NOMO-1 treated with dmso at 0.1 percent for 144 hours (cell line): ENCODE results near the gene PTH.

Source experiments
- DNase-seq: peaks from one replicate; lab custom pipeline; 2025; ENCODE audit not compliant: unreplicated experiment; lab: John Stamatoyannopoulos, UW

The PTH gene

DNA sequence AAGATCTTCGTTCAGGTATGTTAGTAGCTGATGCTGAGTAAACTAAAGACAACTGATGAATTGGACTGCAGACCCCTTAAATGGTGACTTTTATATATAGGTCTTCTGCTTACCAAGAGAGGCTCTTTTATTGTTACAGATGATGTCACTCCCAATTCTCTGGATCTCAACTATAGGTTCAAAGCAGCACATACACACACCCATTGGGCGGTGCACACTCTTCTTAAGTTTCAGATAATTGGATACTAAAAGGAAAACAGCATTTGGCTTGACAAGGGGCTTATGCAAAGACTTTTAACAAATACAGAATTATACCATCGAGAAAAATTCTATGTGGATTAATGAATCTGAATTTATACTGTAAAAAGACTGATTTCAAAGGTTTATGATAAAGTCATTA lies at the start of gene PTH:
PTH (minus strand) TSS at position 69 of the 400 bp plus-strand sequence. CDS start 3,142 bp downstream, outside the sequence.
- DNase-seq, result no peak

DNA sequence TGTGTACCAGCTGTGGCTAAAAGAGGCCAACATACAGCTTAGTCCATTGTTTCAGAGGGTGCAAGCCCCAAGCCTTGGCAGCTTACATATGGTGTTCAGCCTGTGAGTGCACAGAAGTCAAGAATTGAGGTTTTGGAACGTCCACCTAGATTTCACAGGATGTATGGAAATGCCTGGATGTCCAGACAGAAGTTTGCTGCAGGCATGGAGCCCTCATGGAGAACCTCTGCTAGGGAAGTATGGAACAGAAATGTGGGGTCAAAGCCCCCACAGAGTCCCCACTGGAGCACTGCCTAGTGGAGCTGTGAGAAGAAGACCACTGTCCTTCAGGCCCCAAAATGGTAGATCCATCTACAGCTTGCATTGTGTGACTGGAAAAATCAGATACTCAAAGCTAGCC lies 42.2 kb upstream of the PTH start:
- no peak for DNase-seq

GRCh38 chr11:13535819-13536218 lies 40.0 kb upstream of the PTH start:
- DNase-seq, result no peak

DNA sequence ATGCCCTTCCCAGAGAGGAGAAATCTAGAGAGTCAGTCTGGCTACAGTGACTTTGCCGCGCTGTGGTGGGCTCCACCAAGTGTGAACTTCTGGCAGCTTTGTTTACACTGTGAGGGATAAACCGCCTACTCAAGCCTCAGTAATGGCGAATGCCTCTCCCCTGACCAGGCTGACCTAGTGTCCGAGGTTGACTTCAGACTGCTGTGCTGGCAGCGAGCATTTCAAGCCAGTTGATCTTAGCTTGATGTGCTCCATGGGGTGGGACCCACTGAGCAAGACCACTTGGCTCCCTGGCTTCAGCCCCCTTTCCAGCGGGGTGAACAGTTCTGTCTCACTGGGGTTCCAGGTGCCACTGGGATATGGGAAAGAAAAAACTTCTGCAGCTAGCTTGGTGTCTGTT lies 38.6 kb upstream of the PTH start:
- DNase-seq, result no peak

- DNase-seq, result no peak
These were observed 29.5 kb upstream of the PTH start for GRCh38 chr11:13525257-13525656.

DNA sequence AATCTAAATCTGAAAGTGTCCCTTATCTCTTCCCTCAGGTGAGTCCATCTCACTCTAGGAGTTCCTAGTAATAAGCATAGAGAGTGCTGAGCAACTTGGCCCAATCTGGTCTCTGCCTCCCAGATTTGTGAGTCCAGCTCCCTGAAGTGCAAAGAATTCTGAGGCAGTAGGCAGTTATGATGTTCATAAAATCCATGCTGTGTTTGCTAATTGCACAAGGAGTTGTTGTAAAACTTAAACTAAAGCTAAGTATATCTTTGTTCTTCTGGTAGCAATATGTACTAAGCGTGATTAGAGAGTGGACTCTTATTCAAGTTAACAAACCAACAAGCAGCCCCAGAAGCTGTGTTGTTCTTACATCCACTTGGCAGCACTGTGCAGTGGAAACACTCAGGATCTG lies 7.6 kb upstream of the PTH start:
- no peak for DNase-seq

GRCh38 chr11:13502492-13502891 lies 6.7 kb upstream of the PTH start:
- no peak for DNase-seq

DNA sequence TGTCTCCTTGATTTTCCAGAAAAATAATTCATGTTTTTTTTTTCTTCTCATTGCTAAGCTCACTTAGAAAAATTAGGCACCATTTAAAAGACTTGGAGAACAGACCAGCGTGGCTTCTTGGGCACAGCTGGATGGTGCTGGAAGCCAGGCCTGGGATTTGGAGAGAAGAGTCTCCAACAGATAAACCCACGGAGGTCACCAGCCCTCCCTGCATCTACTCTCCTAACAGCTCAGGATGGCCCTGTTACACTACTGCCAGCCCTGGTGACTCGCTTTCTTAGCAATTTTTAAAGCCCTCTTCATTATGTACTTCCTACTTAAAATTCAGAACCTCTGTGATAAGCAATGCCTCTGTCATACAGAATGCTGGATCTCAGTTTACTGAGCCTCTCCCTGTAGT lies 1.7 kb downstream of the PTH start:
- no peak for DNase-seq

DNA sequence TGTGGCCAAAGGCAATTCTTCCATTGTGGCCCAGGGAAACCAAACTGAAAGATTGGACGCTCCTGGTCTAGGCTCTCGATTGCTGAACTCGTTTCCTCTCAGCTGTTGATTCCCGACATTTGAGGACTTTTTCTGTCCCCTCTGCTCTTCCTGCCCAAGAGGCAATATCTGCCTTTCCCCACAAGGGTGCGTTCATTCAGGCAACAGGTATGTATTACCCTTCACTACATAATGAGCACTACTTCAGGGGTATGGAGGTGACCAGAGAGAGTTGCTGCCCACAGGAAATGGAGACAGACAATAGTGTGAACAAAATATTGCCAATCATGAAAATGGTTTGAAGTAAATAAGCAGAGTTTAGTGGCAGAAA lies 8.2 kb downstream of the PTH start:
- DNase-seq, result peak; percentile 15

DNA sequence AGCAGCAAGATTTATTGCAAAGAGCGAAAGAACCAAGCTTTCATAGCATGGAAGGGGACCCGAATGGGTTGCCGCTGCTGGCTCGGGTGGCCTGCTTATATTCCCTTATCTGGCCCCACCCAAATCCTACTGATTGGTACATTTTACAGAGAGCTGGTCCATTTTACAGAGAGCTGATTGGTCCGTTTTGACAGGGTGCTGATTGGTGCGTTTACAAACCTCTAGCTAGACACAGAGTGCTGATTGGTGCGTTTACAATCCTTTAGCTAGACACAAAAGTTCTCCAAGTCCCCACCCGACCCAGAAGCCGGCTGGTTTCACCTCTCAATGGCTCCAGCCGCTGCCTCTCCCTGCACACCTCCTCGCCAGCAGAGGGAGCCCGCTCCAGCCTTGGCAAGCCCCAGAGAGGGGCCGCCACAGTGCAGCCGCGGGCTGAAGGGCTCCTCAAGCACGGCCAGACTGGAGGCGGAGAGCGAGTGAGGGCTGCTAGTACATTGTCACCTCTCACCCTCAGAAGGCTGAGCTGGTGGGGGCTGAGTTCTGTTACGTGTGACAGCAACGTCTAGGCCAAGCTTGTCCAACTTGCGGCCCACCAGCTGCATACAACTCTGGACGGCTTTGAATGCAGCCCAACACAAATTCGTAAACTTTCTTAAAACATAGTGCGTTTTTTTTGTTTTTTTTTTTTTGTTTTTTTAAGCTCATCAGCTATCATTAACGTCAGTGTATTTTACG lies 8.7 kb downstream of the PTH start:
- DNase-seq, result peak; percentile 64

DNA sequence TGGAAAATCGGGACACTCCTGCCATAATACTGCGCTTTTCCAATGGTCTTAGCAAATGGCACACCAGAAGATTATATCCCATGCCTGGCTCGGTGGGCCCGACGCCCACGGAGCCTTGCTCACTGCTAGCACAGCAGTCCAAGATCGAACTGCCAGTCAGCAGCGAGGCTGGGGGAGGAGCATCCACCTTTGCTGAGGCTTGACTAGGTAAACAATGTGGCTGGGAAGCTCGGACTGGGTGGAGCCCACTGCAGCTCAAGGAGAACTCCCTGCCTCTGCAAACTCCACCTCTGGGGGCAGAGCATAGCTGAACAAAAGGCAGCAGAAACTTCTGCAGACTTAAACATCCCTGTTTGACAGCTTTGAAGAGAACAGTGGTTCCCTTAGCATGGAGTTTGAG lies 15.6 kb downstream of the PTH start:
- no peak for DNase-seq

- DNase-seq, result no peak
These were observed 16.1 kb downstream of the PTH start for GRCh38 chr11:13479688-13480087.

DNA sequence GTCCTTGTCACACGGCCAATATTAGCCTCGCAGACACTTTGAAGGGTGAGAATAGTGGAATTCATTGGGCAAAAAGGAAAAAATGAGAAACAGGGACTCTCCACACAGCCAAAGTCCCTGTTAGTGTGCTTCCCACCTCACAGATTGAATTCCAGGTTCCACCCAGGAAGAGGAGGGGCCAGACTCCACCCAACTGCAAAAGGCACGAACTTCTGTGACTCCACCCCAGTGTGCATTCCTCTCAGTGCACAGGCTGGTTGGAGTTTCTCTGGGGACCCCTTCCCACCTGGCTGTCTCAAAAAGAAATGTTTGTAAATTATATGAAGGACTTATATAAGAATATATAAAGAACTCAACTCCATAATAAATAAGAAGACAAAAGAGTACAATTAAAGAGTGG lies 20.7 kb downstream of the PTH start:
- no peak for DNase-seq

DNA sequence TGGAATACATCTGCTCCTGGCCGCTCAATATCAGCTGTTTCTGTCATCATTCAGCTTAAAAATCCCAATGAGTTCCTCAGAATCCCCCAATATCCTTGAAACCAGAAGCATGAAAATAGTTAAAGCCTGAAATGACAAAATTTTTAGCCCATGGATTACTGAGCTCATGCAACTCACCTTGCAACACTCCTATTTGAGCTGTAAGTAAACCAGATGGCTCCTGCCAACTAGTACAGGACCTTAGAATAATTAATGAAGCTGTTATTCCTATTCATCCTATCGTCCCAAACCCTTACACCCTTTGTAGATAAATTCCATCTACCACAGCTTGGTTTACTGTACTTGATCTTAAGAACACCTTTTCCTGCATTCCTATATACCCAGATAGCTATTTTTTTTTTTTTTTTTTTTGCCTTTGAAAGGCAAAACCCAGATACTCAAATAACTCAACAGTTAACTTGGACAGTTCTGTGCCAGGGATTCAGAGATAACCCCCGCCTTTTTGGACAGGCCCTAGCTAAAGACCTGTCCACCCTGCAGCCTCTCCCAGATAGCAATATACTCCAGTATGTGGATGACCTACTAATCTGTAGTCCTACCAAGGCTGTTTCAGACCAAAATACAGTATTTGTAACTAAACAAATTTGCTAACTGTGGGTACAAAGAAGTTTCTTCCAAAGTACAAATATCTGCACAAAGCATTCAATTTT lies 22.6 kb downstream of the PTH start:
- no peak for DNase-seq

- DNase-seq, result no peak
These were observed 27.0 kb downstream of the PTH start for GRCh38 chr11:13468750-13469149.

- no peak for DNase-seq
These were observed 29.9 kb downstream of the PTH start for GRCh38 chr11:13465909-13466371.

- DNase-seq, result no peak
These were observed 32.0 kb downstream of the PTH start for GRCh38 chr11:13463779-13464290.

- DNase-seq, result peak; percentile 91
These were observed 32.7 kb downstream of the PTH start, which contains the start of gene BTBD10 for GRCh38 chr11:13462901-13463778. Gene BTBD10 (minus strand): TSS chr11:13463222. CDS start chr11:13445124, 18,098 bp downstream.

- peak; percentile 40 for DNase-seq
These were observed 33.4 kb downstream of the PTH start for GRCh38 chr11:13462311-13462900.

GRCh38 chr11:13461291-13461690 lies 34.5 kb downstream of the PTH start:
- DNase-seq, result no peak

DNA sequence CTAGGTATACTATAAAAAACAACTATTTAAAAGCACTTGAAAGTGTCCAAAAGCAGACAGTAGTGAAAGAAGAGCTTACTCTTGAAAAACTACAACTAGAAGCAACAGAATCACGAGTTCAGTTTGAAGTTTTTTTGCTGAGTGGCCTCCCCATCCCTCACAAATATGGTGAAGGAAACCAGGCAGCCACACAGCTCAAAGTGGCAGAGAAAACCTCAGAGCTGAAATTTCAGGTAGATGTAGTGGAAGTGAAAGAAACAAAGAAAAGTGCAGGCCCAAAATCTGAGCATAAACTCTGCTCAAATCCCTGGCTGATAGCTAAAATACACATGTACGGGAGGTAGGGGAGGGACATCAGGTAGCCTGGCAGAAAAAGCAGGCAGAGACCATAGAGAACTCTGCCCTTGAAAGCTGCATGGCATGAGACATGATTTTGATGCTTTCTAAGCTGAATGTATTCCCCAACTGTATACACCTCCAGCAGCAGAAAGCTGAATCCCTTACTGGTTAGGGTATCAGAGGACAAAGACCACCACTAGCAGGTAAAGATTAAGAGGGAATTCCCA lies 44.9 kb downstream of the PTH start:
- DNase-seq, result no peak
